ENCODE measurements around the gene TAF15.

DNA sequence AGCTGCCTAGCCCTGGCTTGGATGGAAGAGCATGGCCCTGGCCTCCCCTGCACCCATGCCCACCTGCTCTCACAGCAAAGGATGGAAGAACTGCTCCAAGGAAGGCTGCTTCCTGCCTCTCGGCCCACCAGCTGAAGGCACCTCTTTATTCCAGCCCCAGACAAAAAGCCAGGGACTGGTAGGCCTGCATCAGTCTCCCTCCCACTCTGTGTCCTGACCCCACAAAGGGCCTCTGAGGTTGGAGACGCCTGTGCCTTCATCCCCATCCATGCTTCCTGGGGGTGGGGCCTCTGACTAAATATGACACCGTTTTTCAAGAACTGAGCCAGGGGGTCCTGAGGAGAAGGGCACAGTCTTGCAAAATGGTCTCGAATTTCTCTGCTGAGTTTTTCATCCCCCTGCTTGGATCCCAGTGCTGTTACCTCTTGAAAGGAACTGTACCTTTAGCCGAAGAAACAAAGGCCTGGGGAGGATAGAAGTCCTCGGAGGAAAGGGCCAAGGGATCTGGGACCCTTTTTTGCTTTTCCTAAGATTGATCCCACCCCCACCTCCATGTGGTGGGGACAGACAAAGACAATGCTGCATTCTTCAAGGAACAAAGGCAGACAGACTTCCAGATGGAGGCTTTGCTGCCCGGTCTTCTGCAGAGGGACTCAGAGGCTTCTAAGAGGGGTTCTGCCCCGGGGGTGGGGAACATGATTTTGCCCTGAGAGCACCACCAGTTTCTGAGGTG, 43.4 kb upstream of the TAF15 start:
- no peak for TF ChIP-seq POLR2A (IDR thresholded peaks at IDR 0.05)
- TF ChIP-seq, protein P1, sequence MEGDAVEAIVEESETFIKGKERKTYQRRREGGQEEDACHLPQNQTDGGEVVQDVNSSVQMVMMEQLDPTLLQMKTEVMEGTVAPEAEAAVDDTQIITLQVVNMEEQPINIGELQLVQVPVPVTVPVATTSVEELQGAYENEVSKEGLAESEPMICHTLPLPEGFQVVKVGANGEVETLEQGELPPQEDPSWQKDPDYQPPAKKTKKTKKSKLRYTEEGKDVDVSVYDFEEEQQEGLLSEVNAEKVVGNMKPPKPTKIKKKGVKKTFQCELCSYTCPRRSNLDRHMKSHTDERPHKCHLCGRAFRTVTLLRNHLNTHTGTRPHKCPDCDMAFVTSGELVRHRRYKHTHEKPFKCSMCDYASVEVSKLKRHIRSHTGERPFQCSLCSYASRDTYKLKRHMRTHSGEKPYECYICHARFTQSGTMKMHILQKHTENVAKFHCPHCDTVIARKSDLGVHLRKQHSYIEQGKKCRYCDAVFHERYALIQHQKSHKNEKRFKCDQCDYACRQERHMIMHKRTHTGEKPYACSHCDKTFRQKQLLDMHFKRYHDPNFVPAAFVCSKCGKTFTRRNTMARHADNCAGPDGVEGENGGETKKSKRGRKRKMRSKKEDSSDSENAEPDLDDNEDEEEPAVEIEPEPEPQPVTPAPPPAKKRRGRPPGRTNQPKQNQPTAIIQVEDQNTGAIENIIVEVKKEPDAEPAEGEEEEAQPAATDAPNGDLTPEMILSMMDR (IDR thresholded peaks at IDR 0.05), result no peak
